GM21529 (cell line): ENCODE data around the gene VENTX.
"Not testable (repeated sequence)": the region's sequence is repeated elsewhere in the genome, so short reads cannot be mapped to it uniquely, and the experiment has no call there.

Experiments used
- ATAC-seq: cut with Tn5 transposase; IDR thresholded peaks from one replicate; pipeline ENCODE4 v1.9.1; 2021; ENCODE audit not compliant: unreplicated experiment

Gene VENTX

GRCh38 chr10:133253361-133253955, 15.8 kb downstream of the VENTX start:
- no peak for ATAC-seq

GRCh38 chr10:133254421-133255120, 16.9 kb downstream of the VENTX start:
- no peak for ATAC-seq

GRCh38 chr10:133255323-133255722, 17.7 kb downstream of the VENTX start:
- no peak for ATAC-seq

GRCh38 chr10:133257489-133258065, 19.9 kb downstream of the VENTX start:
- ATAC-seq = peak; percentile 13

- ATAC-seq = peak; percentile 29
Observed at GRCh38 chr10:133258066-133258817, 20.6 kb downstream of the VENTX start.

GRCh38 chr10:133258818-133259601, 21.4 kb downstream of the VENTX start:
- no peak for ATAC-seq

- no peak for ATAC-seq
Observed at GRCh38 chr10:133259602-133259989, 21.9 kb downstream of the VENTX start.

GRCh38 chr10:133260895-133261725, 23.5 kb downstream of the VENTX start:
- peak; percentile 57 for ATAC-seq

GRCh38 chr10:133261726-133262325, 24.2 kb downstream of the VENTX start:
- ATAC-seq = peak; percentile 60

- no peak for ATAC-seq
Observed at GRCh38 chr10:133262696-133263095, 25.0 kb downstream of the VENTX start.

GRCh38 chr10:133263674-133264073, 26.0 kb downstream of the VENTX start:
- ATAC-seq = no peak

GRCh38 chr10:133264461-133264860, 26.8 kb downstream of the VENTX start:
- no peak for ATAC-seq

GRCh38 chr10:133265052-133265451, 27.4 kb downstream of the VENTX start:
- ATAC-seq = not testable (repeated sequence)

- ATAC-seq = no peak
Observed at GRCh38 chr10:133266056-133266795, 28.6 kb downstream of the VENTX start.

GRCh38 chr10:133267293-133267692, 29.6 kb downstream of the VENTX start:
- no peak for ATAC-seq

GRCh38 chr10:133267829-133268228, 30.2 kb downstream of the VENTX start:
- no peak for ATAC-seq

- no peak for ATAC-seq
Observed at GRCh38 chr10:133268532-133268931, 30.9 kb downstream of the VENTX start.

GRCh38 chr10:133269367-133269766, 31.7 kb downstream of the VENTX start:
- ATAC-seq = no peak

- no peak for ATAC-seq
Observed at GRCh38 chr10:133270204-133270603, 32.5 kb downstream of the VENTX start.
